ENCODE data around the gene VSTM2B.

Gene VSTM2B

GRCh38 chr19:29571181-29571580, 45.4 kb downstream of the VSTM2B start:
- Histone ChIP-seq H4K20me1 (no peaks in the 10 kb centered on the region), H3K4me3 (no peak overlapping the region), H3K36me3 (no peaks in the 10 kb centered on the region), H3K9me3 (no peaks in the 10 kb centered on the region), H3K27me3 (no peaks in the 10 kb centered on the region), H3K9ac (no peak overlapping the region), H3K4me1 (no peaks in the 10 kb centered on the region), H3K4me2 (no peak overlapping the region), H3K27ac (no peak overlapping the region)
- no peak for TF ChIP-seq Cebpa-rat (IDR thresholded peaks at IDR 0.05)

GRCh38 chr19:29573486-29573885, 47.7 kb downstream of the VSTM2B start:
- Histone ChIP-seq H3K4me3 (no peak overlapping the region), H3K27ac (no peak overlapping the region), H3K36me3 (no peaks in the 10 kb centered on the region), H3K9me3 (no peaks in the 10 kb centered on the region), H4K20me1 (no peaks in the 10 kb centered on the region), H3K9ac (no peak overlapping the region), H3K4me1 (peaks cover 7% of the 10 kb centered on the region), H3K27me3 (peaks cover 6% of the 10 kb centered on the region; the same call in 1 of the 2 replicates), H3K4me2 (no peak overlapping the region)
- TF ChIP-seq Cebpa-rat (IDR thresholded peaks at IDR 0.05): no peak

GRCh38 chr19:29574510-29574909, 48.7 kb downstream of the VSTM2B start:
- Histone ChIP-seq H3K27ac (no peak overlapping the region), H4K20me1 (no peaks in the 10 kb centered on the region), H3K27me3 (peaks cover 6% of the 10 kb centered on the region; the same call in 1 of the 2 replicates), H3K4me1 (peaks cover 7% of the 10 kb centered on the region), H3K4me3 (no peak overlapping the region), H3K9me3 (no peaks in the 10 kb centered on the region), H3K4me2 (no peak overlapping the region), H3K36me3 (no peaks in the 10 kb centered on the region), H3K9ac (no peak overlapping the region)
- no peak for TF ChIP-seq Cebpa-rat (IDR thresholded peaks at IDR 0.05)

- H3K4me1 ChIP-seq: peaks cover 7% of the 10 kb centered on the region
- no peak overlapping the region for H3K4me3 ChIP-seq
- no peaks in the 10 kb centered on the region for H4K20me1 ChIP-seq
- H3K27ac ChIP-seq: no peak overlapping the region
- no peaks in the 10 kb centered on the region for H3K36me3 ChIP-seq
- H3K27me3 ChIP-seq: peaks cover 6% of the 10 kb centered on the region; the same call in 1 of the 2 replicates
- H3K9ac ChIP-seq: no peak overlapping the region
- no peak overlapping the region for H3K4me2 ChIP-seq
- H3K9me3 ChIP-seq: 0 out of 2 replicates have a peak, but pooled peaks cover under 1% of the 10 kb centered on the region
- TF ChIP-seq Cebpa-rat (IDR thresholded peaks at IDR 0.05): no peak
Measured at GRCh38 chr19:29576046-29576606, 50.3 kb downstream of the VSTM2B start.

GRCh38 chr19:29576761-29577648, 51.2 kb downstream of the VSTM2B start:
- Histone ChIP-seq H3K9ac (no peak overlapping the region), H3K4me1 (peaks cover 7% of the 10 kb centered on the region), H3K27me3 (peaks cover 6% of the 10 kb centered on the region; the same call in 1 of the 2 replicates), H3K9me3 (0 out of 2 replicates have a peak, but pooled peaks cover 5% of the 10 kb centered on the region), H3K4me2 (peak overlapping the region; percentile 41), H3K27ac (no peak overlapping the region), H3K36me3 (no peaks in the 10 kb centered on the region), H4K20me1 (no peaks in the 10 kb centered on the region), H3K4me3 (no peak overlapping the region)
- no peak for TF ChIP-seq Cebpa-rat (IDR thresholded peaks at IDR 0.05)

GRCh38 chr19:29577649-29577963, 51.8 kb downstream of the VSTM2B start:
- Histone ChIP-seq H3K9ac (no peak overlapping the region), H3K4me3 (no peak overlapping the region), H3K9me3 (0 out of 2 replicates have a peak, but pooled peaks cover 5% of the 10 kb centered on the region), H3K4me2 (peak overlapping the region; percentile 41), H3K27ac (no peak overlapping the region), H3K36me3 (no peaks in the 10 kb centered on the region), H4K20me1 (no peaks in the 10 kb centered on the region), H3K4me1 (peaks cover 7% of the 10 kb centered on the region), H3K27me3 (peaks cover 6% of the 10 kb centered on the region; the same call in 1 of the 2 replicates)
- TF ChIP-seq Cebpa-rat (IDR thresholded peaks at IDR 0.05): no peak

- no peak for TF ChIP-seq Cebpa-rat (IDR thresholded peaks at IDR 0.05)
- Histone ChIP-seq H4K20me1 (no peaks in the 10 kb centered on the region), H3K36me3 (no peaks in the 10 kb centered on the region), H3K27ac (no peak overlapping the region), H3K9ac (no peak overlapping the region), H3K4me1 (peaks cover 7% of the 10 kb centered on the region), H3K9me3 (0 out of 2 replicates have a peak, but pooled peaks cover 5% of the 10 kb centered on the region), H3K4me3 (no peak overlapping the region), H3K27me3 (peaks cover 6% of the 10 kb centered on the region; the same call in 1 of the 2 replicates), H3K4me2 (no peak overlapping the region)
Measured at GRCh38 chr19:29578349-29578748, 52.6 kb downstream of the VSTM2B start.

GRCh38 chr19:29579308-29579910, 53.6 kb downstream of the VSTM2B start:
- no peak for TF ChIP-seq Cebpa-rat (IDR thresholded peaks at IDR 0.05)
- Histone ChIP-seq H3K4me3 (no peak overlapping the region), H3K9ac (no peak overlapping the region), H3K9me3 (0 out of 2 replicates have a peak, but pooled peaks cover 5% of the 10 kb centered on the region), H4K20me1 (no peaks in the 10 kb centered on the region), H3K27ac (no peak overlapping the region), H3K36me3 (no peaks in the 10 kb centered on the region), H3K4me1 (peaks cover 7% of the 10 kb centered on the region), H3K4me2 (no peak overlapping the region), H3K27me3 (peaks cover 6% of the 10 kb centered on the region; the same call in 1 of the 2 replicates)

- H3K27ac ChIP-seq: no peak overlapping the region
- no peak for TF ChIP-seq Cebpa-rat (IDR thresholded peaks at IDR 0.05)
- H3K4me1 ChIP-seq: peaks cover 7% of the 10 kb centered on the region
- H3K9me3 ChIP-seq: 0 out of 2 replicates have a peak, but pooled peaks cover 5% of the 10 kb centered on the region
- no peak overlapping the region for H3K4me2 ChIP-seq
- no peaks in the 10 kb centered on the region for H4K20me1 ChIP-seq
- peaks cover 6% of the 10 kb centered on the region; the same call in 1 of the 2 replicates for H3K27me3 ChIP-seq
- H3K9ac ChIP-seq: no peak overlapping the region
- no peaks in the 10 kb centered on the region for H3K36me3 ChIP-seq
- no peak overlapping the region for H3K4me3 ChIP-seq
Measured at GRCh38 chr19:29581398-29581797, 55.6 kb downstream of the VSTM2B start.
